ENCODE measurements around the gene NUCKS1.
A peak's percentile ranks its signal among the peaks of the same experiment; 100 is the strongest.

The NUCKS1 gene

GRCh38 chr1:205769641-205770365, 19.8 kb upstream of the NUCKS1 start:
- no peak for DNase-seq

- no peak for DNase-seq
Measured at GRCh38 chr1:205767248-205767647, 17.3 kb upstream of the NUCKS1 start.

GRCh38 chr1:205766570-205766969, 16.6 kb upstream of the NUCKS1 start:
- no peak for DNase-seq

GRCh38 chr1:205766038-205766437, 16.1 kb upstream of the NUCKS1 start:
- no peak for DNase-seq

- DNase-seq = no peak
Measured at GRCh38 chr1:205764578-205764977, 14.6 kb upstream of the NUCKS1 start.

- no peak for DNase-seq
Measured at GRCh38 chr1:205763980-205764379, 14.0 kb upstream of the NUCKS1 start.

GRCh38 chr1:205760606-205761005, 10.6 kb upstream of the NUCKS1 start:
- DNase-seq = no peak

GRCh38 chr1:205756552-205756951, 6.6 kb upstream of the NUCKS1 start:
- no peak for DNase-seq

GRCh38 chr1:205754857-205755256, 4.9 kb upstream of the NUCKS1 start:
- no peak for DNase-seq

GRCh38 chr1:205751036-205751651, 1.2 kb upstream of the NUCKS1 start:
- no peak for DNase-seq

- peak; percentile 77 to 83 for DNase-seq
Measured at GRCh38 chr1:205749234-205750137, 496 bp downstream of the NUCKS1 start.

GRCh38 chr1:205748403-205749233, 1.4 kb downstream of the NUCKS1 start:
- DNase-seq = peak; percentile 55 to 62

GRCh38 chr1:205746757-205747412, 3.1 kb downstream of the NUCKS1 start:
- DNase-seq = no peak

GRCh38 chr1:205744403-205744802, 5.6 kb downstream of the NUCKS1 start:
- no peak for DNase-seq

GRCh38 chr1:205743977-205744376, 6.0 kb downstream of the NUCKS1 start:
- no peak for DNase-seq

GRCh38 chr1:205741681-205742080, 8.3 kb downstream of the NUCKS1 start:
- DNase-seq = no peak

GRCh38 chr1:205739348-205740160, 10.4 kb downstream of the NUCKS1 start:
- DNase-seq = no peak

GRCh38 chr1:205735218-205735617, 14.8 kb downstream of the NUCKS1 start:
- DNase-seq = no peak

- DNase-seq = no peak
Measured at GRCh38 chr1:205733438-205734175, 16.4 kb downstream of the NUCKS1 start.

GRCh38 chr1:205729945-205730610, 19.9 kb downstream of the NUCKS1 start:
- DNase-seq = no peak

All from AML-193 (cell line).